Gastrocnemius medialis (tissue), 4 donors: ENCODE measurements around the gene MARCHF2. TPM values are rescaled to one million over a fixed set of nuclear protein-coding genes. Genes with fewer than 3 reads are reported as not detected.

Experiments used
- ATAC-seq, 2 donors: fragments of 150-250 bp; one replicate each; pipeline ENCODE4 v1.9.1; 2016
- DNase-seq, 2 donors: peaks; one replicate each; pipeline ENCODE4 v3.0.0-alpha.2; 2019
- H3K27ac ChIP-seq, 4 donors: fragments of 200-600 bp; sonication (generic); 1 replicate in 1 of 4; 2 replicates in 3 of 4; pipeline ENCODE4 v1.5.1; 2016 to 2018; ENCODE audit warnings: mild to moderate bottlenecking in 2 of 4, moderate library complexity in 1 of 4
- H3K27me3 ChIP-seq, 3 donors: fragments of 200-600 bp; sonication (generic) in 2 of 3; 1 replicate in 1 of 3; 2 replicates in 2 of 3; pipeline versions ENCODE4 v1.5.1 to v1.6.0; 2016 to 2019; ENCODE audit warnings: mild to moderate bottlenecking in 1 of 3, moderate library complexity in 1 of 3
- H3K36me3 ChIP-seq, 2 donors: fragments of 200-600 bp; sonication (generic) in 1 of 2; one replicate each; pipeline ENCODE4 v1.5.1; 2017 to 2018
- H3K4me1 ChIP-seq, 2 donors: fragments of 200-600 bp; sonication (generic) in 1 of 2; one replicate each; pipeline ENCODE4 v1.5.1; 2016 to 2017; ENCODE audit warnings: mild to moderate bottlenecking in 2 of 2
- H3K4me3 ChIP-seq, 4 donors: fragments of 200-600 bp; sonication (generic) in 3 of 4; 1 replicate in 1 of 4; 2 replicates in 3 of 4; pipeline ENCODE4 v1.5.1; 2016 to 2019; ENCODE audit warnings: mild to moderate bottlenecking in 2 of 4
- H3K9me3 ChIP-seq, 3 donors: fragments of 200-600 bp; sonication (generic) in 2 of 3; 1 replicate in 1 of 3; 2 replicates in 2 of 3; pipeline ENCODE4 v1.5.1; 2016 to 2019
- CTCF ChIP-seq, 5 experiments: fragments of 450-650 bp in 3 of 5; fragments of 200-600 bp in 2 of 5; sonication (generic) in 2 of 5; IDR thresholded peaks in 4 of 5; conservative IDR thresholded peaks in 1 of 5; 1 replicate in 4 of 5; 2 replicates in 1 of 5; pipeline ENCODE4 v1.5.1; 2016 to 2019; ENCODE audit warnings: antibody characterized with exemption in 5 of 5, mild to moderate bottlenecking in 3 of 5, moderate library complexity in 3 of 5
- POLR2A ChIP-seq, 2 donors: fragments of 450-650 bp; IDR thresholded peaks; one replicate each; pipeline ENCODE4 v1.6.1; 2017; ENCODE audit warnings: antibody characterized with exemption in 2 of 2, mild to moderate bottlenecking in 2 of 2, moderate library complexity in 2 of 2
- in situ Hi-C, 4 donors: fragments of 200-750 bp; cut with MboI; loops; one replicate each; pipeline versions ENCODE4 v1.15.0 to v1.8.0; 2017; ENCODE audit warnings: low sequenced_read_pairs in 4 of 4
- intact Hi-C: fragments of 100-400 bp; cut with DNase I; formaldehyde crosslinking; loops from one replicate; pipeline ENCODE4 v1.15.1; 2023; ENCODE audit warnings: low total_unique reads
- total RNA-seq, 4 donors: library from RNA; depleted of rRNA; stranded (reverse); fragments of >200 nt; gene quantifications; one replicate each; pipeline versions ENCODE4 v1.1.0 to v1.2.3, GENCODE V29; 2016

MARCHF2 gene
- total RNA-seq, 4 donors from 2014 or later, result 173 to 183 (median 176) TPM

- Histone ChIP-seq H3K27me3 (no peaks in the 10 kb centered on the region), H3K4me3 (no peak overlapping the region), H3K27ac (peak overlapping the region in 2 of 4 donors; percentile 18 to 41), H3K9me3 (no peaks in the 10 kb centered on the region), H3K36me3 (peaks cover 0 to 46% of the 10 kb centered on the region in 2 donors), H3K4me1 (peaks cover 22 to 23% of the 10 kb centered on the region in 2 donors)
- DNase-seq (no peak), ATAC-seq (no peak)
- no peak for TF ChIP-seq CTCF (IDR thresholded peaks at IDR 0.05 in 4 of 5, conservative IDR thresholded peaks at IDR 0.05 in 1 of 5)
- no peak for TF ChIP-seq POLR2A (IDR thresholded peaks at IDR 0.05)
- intact Hi-C loops, result no loop called here
- in situ Hi-C loops, result no loop called here
These were observed 63.4 kb downstream of the MARCHF2 start for GRCh38 chr19:8476524-8476923.

- peaks cover 0 to 34% of the 10 kb centered on the region in 2 donors for H3K36me3 ChIP-seq
- no peak overlapping the region for H3K4me3 ChIP-seq
- in situ Hi-C loops (no loop called here), intact Hi-C loops (no loop called here)
- H3K4me1 ChIP-seq, result peaks cover 31 to 33% of the 10 kb centered on the region in 2 donors
- TF ChIP-seq CTCF (IDR thresholded peaks at IDR 0.05 in 4 of 5, conservative IDR thresholded peaks at IDR 0.05 in 1 of 5) (no peak), POLR2A (IDR thresholded peaks at IDR 0.05) (no peak)
- no peaks in the 10 kb centered on the region for H3K27me3 ChIP-seq
- no peak for DNase-seq
- ATAC-seq, result no peak
- no peak overlapping the region for H3K27ac ChIP-seq
- H3K9me3 ChIP-seq, result no peaks in the 10 kb centered on the region
These were observed 64.8 kb downstream of the MARCHF2 start for GRCh38 chr19:8477889-8478288.

GRCh38 chr19:8478598-8478997, 65.5 kb downstream of the MARCHF2 start:
- peak overlapping the region in 2 of 4 donors; percentile 1 to 18 for H3K27ac ChIP-seq
- ATAC-seq, result no peak
- H3K36me3 ChIP-seq, result peaks cover 0 to 34% of the 10 kb centered on the region in 2 donors
- DNase-seq, result no peak
- in situ Hi-C loops, result no loop called here
- no peak overlapping the region for H3K4me3 ChIP-seq
- H3K4me1 ChIP-seq, result peaks cover 31 to 33% of the 10 kb centered on the region in 2 donors
- no peaks in the 10 kb centered on the region for H3K27me3 ChIP-seq
- TF ChIP-seq CTCF (IDR thresholded peaks at IDR 0.05 in 4 of 5, conservative IDR thresholded peaks at IDR 0.05 in 1 of 5), result no peak
- no peak for TF ChIP-seq POLR2A (IDR thresholded peaks at IDR 0.05)
- no peaks in the 10 kb centered on the region for H3K9me3 ChIP-seq
- intact Hi-C loops, result no loop called here

GRCh38 chr19:8481201-8481600, 68.1 kb downstream of the MARCHF2 start:
- in situ Hi-C loops, result no loop called here
- Histone ChIP-seq H3K4me3 (peak overlapping the region in 1 of 4 donors; percentile 10), H3K36me3 (peaks cover 0 to 37% of the 10 kb centered on the region in 2 donors), H3K9me3 (no peaks in the 10 kb centered on the region), H3K27ac (peak overlapping the region in 1 of 4 donors; percentile 31), H3K4me1 (peaks cover 30 to 31% of the 10 kb centered on the region in 2 donors), H3K27me3 (no peaks in the 10 kb centered on the region)
- intact Hi-C loops, result no loop called here
- TF ChIP-seq CTCF (IDR thresholded peaks at IDR 0.05 in 4 of 5, conservative IDR thresholded peaks at IDR 0.05 in 1 of 5) (no peak), POLR2A (IDR thresholded peaks at IDR 0.05) (no peak)
- DNase-seq (no peak), ATAC-seq (no peak)

- intact Hi-C loops, result no loop called here
- H3K36me3 ChIP-seq, result peaks cover 0 to 41% of the 10 kb centered on the region in 2 donors
- peaks cover 26 to 31% of the 10 kb centered on the region in 2 donors for H3K4me1 ChIP-seq
- TF ChIP-seq POLR2A (IDR thresholded peaks at IDR 0.05) (no peak), CTCF (IDR thresholded peaks at IDR 0.05 in 4 of 5, conservative IDR thresholded peaks at IDR 0.05 in 1 of 5) (no peak)
- in situ Hi-C loops, result no loop called here
- peak overlapping the region in 1 of 4 donors; percentile 31 for H3K27ac ChIP-seq
- H3K9me3 ChIP-seq, result no peaks in the 10 kb centered on the region
- no peaks in the 10 kb centered on the region for H3K27me3 ChIP-seq
- no peak overlapping the region for H3K4me3 ChIP-seq
- DNase-seq, result no peak
- ATAC-seq, result no peak
These were observed 68.5 kb downstream of the MARCHF2 start for GRCh38 chr19:8481616-8482015.
